RPMI7951 (cell line): ENCODE results near the gene NSRP1. TPM values are rescaled to one million over a fixed set of nuclear protein-coding genes. Genes with fewer than 3 reads are reported as not detected.

ENCODE experiments used
- DNase-seq: peaks from one replicate; pipeline ENCODE4 v3.0.0-alpha.2; 2012; ENCODE audit warnings: low read depth
- total RNA-seq: library from RNA; depleted of rRNA; stranded (reverse); fragments of >200 nt; shearing (Covaris generic); gene quantifications from 2 replicates; pipeline ENCODE4 v1.2.3, GENCODE V29; 2014

The NSRP1 gene
- total RNA-seq, 1 experiment from 2014 or later = 8.1 TPM

GRCh38 chr17:30124273-30124796 is 7.7 kb downstream of the NSRP1 start:
- no peak for DNase-seq

- no peak for DNase-seq
These were observed 13.5 kb downstream of the NSRP1 start for GRCh38 chr17:30130121-30130520.

DNA sequence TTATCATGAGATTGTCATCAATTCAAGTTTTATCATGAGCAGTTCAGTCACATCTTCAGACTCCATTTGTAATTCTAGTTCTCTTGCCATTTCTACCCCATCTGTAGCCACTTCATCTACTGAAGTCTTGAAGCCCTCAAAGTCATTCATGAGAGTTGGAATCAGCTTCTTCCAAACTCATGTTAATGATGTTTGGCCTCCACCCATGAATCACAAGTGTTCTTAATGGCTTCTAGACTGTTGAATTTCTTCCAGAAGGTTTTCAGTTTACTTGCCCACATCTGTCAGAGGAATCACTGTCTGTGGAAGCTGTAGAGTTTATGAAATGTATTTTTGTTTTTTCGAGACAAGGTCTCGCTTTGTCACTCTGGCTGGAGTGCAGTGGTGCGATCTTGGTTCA is 16.0 kb downstream of the NSRP1 start:
- no peak for DNase-seq

GRCh38 chr17:30133197-30133596 is 16.6 kb downstream of the NSRP1 start:
- no peak for DNase-seq

DNA sequence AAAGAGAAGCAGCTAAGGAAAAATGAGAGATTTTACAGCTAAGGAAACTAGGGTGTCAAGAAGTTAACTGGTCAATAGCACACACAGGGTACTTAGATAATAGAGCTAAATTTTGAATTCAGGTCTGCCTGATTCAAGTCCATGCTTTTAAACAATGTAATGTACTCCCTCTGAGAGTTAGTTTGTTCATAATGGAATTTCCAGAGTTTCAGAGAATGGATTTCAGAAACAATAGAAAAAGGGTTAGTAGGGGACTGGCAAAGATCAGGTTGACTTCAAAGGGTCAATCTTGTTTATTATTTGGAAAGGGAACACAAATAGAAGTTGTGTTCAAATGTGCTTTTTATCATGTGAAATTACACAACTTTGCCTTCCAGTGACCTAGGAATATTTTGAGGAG is 17.9 kb downstream of the NSRP1 start:
- no peak for DNase-seq

GRCh38 chr17:30137158-30137557 is 20.5 kb downstream of the NSRP1 start:
- DNase-seq = no peak

- peak; percentile 22 for DNase-seq
These were observed 31.2 kb downstream of the NSRP1 start for GRCh38 chr17:30147860-30148259.

DNA sequence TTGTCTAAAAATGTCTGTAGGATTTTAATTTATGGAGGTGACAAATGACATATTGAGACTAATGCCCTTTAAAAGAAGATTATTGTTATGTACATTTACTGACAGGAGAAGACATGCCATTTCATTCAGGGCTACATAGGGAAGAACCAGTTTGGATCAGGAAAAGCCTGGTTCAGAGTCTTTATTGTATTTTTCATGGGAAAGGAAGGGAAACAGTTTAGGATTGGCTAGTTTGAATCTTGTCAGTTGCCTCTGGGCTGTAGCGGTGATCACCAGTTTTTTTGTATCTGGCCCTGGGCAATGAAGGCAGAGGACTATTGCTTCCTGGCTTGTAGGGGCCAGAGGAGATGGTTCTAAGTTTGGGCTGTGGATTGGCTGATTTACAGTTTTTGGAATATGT is 31.8 kb downstream of the NSRP1 start:
- DNase-seq = no peak

GRCh38 chr17:30151471-30151870 is 34.9 kb downstream of the NSRP1 start:
- no peak for DNase-seq

DNA sequence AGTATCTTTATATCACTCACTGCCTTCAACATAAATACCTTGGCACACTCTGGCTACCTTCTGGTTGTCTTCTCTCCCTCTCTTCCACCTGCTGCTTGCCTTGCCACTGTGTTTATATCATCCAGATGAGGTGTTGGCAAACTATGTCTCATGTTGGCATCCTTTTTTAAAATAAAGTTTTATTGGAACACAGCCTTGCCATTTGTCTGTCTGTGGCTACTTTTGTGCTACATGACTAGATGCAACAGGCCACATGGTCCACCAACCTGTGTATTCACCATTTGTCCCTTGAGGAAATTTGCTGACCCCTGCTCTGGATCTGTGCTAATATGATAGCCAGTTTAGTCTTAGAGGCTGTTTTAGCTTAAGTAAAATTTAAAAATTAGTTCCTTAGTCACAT is 36.8 kb downstream of the NSRP1 start:
- DNase-seq = no peak

DNA sequence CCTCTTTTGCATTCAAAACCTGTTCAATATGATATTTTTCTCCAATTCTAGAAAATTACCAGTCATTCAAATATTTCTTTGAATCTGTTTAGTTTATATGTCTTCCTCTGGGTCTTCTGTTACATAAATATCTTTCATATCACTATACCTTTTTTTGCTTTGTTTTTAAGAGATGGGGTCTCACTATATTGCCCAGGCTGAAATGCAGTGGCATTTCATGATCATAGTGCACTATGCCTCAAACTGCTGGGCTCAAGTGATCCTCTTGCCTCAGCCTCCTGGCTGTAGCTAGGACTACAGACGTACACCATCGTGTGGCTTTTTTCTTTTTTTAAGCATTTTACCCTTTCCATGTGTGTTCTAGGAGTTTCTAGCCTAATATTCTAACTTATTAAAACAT is 38.8 kb downstream of the NSRP1 start:
- DNase-seq = no peak

GRCh38 chr17:30158896-30159625 is 42.4 kb downstream of the NSRP1 start:
- no peak for DNase-seq

GRCh38 chr17:30160419-30161172 is 44.0 kb downstream of the NSRP1 start:
- DNase-seq = no peak

GRCh38 chr17:30161601-30162000 is 45.0 kb downstream of the NSRP1 start:
- DNase-seq = no peak

- DNase-seq = no peak
These were observed 47.9 kb downstream of the NSRP1 start for GRCh38 chr17:30164531-30164930.

DNA sequence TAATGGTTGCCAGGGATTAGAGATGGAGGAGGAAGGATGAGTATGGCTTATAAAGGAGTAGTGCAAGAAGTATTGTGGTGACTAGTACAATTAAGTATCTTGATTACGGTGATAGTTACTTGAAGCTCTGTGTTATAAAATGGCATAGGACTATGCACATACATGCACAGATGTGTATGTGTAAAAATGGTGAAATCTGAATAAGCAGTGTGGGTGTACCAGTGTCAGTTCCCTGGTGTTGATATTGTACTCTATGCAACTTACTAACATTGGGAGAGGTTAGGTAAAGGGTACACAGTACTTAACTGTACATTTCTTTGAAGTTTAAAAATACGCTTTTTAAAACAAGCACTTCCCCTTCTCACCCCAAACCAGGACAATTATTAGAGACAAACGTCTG is 48.5 kb downstream of the NSRP1 start:
- DNase-seq = no peak

- DNase-seq = no peak
These were observed 49.3 kb downstream of the NSRP1 start for GRCh38 chr17:30165960-30166359.

DNA sequence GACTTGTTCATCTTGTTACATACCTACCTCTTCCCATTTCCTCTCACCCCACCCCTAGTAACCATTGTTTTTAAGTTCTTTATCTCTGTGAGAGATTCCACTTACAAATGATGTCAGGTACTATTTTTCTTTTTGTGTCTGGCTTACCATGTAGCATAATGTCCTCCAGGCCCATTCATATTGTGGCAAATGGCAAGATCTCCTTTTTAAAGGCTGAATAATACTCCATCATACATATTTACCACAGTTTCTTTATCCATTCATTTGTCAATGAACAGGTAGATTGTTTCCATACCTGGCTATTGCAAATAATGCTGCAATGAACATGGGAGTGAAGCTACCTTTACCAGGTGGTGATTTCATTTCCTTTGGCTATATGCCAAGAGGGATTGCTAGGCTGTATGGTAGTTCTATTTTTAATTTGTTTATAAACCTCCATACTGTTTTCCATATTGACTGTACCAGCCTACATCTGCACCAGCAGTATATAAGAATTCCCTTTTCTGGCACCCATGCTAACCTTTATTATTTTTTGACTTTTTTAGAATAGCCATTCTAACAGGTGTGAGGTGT is 53.9 kb downstream of the NSRP1 start:
- no peak for DNase-seq

DNA sequence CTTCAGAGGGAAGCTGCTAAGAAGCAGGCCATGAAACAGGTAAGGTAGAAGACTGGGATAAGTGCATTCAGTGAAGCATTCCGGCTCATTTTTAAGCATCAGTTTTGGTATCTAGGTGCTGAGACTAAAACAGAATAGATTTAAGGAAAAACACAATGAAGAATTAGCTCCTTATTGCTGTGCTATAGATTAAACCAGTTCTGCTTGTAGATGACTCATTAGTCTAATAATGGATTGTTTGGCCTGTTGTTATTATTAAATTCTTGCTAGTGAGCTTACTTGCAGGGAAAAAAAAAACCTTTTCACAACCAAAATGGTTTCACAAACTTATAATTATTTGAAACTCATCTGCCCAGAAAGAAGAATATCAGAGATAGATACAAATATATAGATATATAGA is 55.9 kb downstream of the NSRP1 start:
- DNase-seq = no peak

DNA sequence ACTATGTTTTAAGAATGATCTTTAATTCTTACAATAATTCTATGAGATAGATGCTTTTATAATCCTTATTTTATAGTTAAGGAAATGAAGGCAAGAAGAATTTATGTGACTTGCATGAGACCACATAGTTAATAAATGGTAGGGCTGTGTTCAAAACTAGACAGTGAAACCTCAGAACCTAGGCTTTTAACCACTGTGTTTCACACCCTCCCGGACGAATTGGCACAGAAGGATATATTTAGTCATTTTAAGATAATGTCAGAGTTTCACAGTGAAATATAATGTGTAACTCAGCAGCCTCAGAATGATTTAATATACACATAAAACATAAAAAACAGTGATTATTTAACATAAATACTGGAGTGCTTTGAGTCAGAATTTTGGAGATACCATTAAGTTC is 57.0 kb downstream of the NSRP1 start:
- no peak for DNase-seq

GRCh38 chr17:30174556-30174955 is 57.9 kb downstream of the NSRP1 start:
- no peak for DNase-seq

- DNase-seq = no peak
These were observed 60.2 kb downstream of the NSRP1 start for GRCh38 chr17:30176855-30177254.

DNA sequence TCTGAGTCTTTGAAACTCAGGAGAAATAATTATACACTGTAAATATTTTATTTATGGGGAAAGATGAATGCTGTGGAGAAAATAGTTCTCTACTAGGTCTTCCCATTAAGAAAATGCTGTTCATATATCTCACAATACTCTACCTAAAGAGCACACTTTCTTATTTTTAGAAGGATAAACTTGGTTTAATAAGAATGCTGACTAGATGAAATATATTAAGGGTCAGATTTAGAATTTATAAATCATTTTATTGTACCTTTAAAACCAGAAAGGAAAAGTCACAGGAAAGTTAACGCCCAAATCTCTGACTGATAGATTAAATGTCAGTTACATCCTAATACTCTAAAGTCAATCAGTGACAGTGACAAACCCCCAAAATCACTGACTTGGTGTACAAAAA is 70.1 kb downstream of the NSRP1 start:
- DNase-seq = no peak
